ENCODE results near the gene TRIM36.

The TRIM36 gene

GRCh38 chr5:115168829-115169486 lies 750 bp downstream of the TRIM36 start:
- in situ Hi-C loops (cut with MboI; ENCODE audit: low sequenced_read_pairs) = no loop called here

GRCh38 chr5:115166744-115167393 lies 2.8 kb downstream of the TRIM36 start:
- in situ Hi-C loops (cut with MboI; ENCODE audit: low sequenced_read_pairs) = no loop called here

DNA sequence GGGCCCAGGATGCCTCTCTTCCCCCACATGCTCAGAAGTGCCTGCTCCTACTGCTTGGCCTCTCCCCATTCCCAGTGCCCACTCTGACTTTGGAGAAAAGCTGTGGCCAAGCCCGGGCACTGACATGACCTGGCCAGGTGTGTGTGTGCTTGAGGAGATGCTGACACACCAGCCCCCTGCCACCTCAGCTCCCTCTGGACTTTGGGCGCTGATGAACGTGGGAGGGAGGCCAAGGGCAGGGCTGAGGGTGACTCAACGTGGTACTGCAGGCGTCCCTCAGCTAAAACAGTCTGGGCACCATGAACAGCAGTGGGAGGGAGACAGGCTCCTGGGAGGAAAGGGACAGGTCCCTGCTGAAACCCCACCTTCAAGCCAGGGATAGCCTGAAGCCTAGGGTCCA lies 3.9 kb downstream of the TRIM36 start:
- in situ Hi-C loops (cut with MboI; ENCODE audit: low sequenced_read_pairs) = no loop called here

- in situ Hi-C loops (cut with MboI; ENCODE audit: low sequenced_read_pairs) = no loop called here
Measured at GRCh38 chr5:115160975-115161475, 8.7 kb downstream of the TRIM36 start.

- in situ Hi-C loops (cut with MboI; ENCODE audit: low sequenced_read_pairs) = no loop called here
Measured at GRCh38 chr5:115151208-115151805, 18.4 kb downstream of the TRIM36 start.

- in situ Hi-C loops (cut with MboI; ENCODE audit: low sequenced_read_pairs) = no loop called here
Measured at GRCh38 chr5:115150512-115150911, 19.2 kb downstream of the TRIM36 start.

- in situ Hi-C loops (cut with MboI; ENCODE audit: low sequenced_read_pairs) = no loop called here
Measured at GRCh38 chr5:115147052-115147451, 22.7 kb downstream of the TRIM36 start.

GRCh38 chr5:115136294-115136693 lies 33.4 kb downstream of the TRIM36 start:
- in situ Hi-C loops (cut with MboI; ENCODE audit: low sequenced_read_pairs) = no loop called here

DNA sequence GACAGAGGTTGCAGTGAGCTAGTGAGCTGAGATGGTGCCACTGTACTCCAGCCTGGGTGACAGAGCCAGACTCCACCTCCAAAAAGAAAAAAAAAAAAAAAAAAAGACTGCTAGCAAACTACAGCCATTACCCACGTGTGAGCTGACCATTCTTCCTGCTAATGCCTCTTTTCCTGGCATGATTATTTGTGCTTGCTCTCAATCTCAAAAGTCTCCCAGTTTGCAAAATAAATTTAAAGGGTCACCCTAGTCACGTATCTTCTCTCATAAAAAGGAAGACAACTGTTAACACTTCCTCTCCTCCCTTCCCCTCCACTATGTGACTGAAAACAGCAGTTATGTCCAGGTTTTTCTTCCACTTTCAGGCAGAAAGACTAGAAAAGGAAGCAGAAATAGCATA lies 37.2 kb downstream of the TRIM36 start:
- in situ Hi-C loops (cut with MboI; ENCODE audit: low sequenced_read_pairs) = no loop called here

GRCh38 chr5:115126303-115126702 lies 43.4 kb downstream of the TRIM36 start:
- in situ Hi-C loops (cut with MboI; ENCODE audit: low sequenced_read_pairs) = no loop called here

DNA sequence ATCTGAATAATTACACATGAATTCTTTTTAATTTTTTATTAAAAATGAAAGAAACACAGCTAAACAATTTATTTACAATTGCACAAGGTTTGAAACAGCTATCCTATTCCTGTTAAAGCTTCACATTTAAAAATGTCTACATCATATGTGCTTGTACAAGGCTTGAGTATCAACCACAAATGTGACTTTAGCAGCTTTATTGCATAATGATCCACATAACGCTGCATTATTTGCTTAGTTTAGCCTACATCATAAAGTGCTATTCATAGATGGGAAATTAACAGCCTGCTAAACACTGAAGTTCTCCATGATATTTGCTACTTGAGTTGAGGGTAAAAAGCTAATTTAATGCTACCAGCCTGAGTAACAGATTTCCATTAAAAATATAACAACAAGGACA lies 45.0 kb downstream of the TRIM36 start:
- in situ Hi-C loops (cut with MboI; ENCODE audit: low sequenced_read_pairs) = no loop called here

GRCh38 chr5:115116001-115116400 lies 53.7 kb downstream of the TRIM36 start:
- in situ Hi-C loops (cut with MboI; ENCODE audit: low sequenced_read_pairs) = no loop called here

DNA sequence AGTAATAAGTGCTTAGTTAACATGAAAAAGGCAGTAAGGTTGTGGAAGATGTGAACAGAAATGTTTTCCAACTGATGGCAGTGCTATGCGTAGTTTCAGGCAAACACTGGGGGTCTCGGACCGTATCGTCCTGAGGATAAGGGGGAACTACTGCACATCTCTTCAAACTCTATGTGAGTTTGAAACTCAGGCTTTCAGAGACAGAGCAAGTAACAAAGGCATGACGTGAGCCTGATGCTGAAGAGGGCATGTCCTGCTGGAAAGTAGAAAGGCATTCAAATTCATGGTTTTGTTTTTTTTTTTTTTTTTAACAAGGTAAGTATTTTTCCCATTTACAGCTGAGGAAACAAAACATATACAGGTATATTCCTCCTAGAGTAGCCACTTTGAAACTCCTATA lies 59.9 kb downstream of the TRIM36 start:
- in situ Hi-C loops (cut with MboI; ENCODE audit: low sequenced_read_pairs) = no loop called here

DNA sequence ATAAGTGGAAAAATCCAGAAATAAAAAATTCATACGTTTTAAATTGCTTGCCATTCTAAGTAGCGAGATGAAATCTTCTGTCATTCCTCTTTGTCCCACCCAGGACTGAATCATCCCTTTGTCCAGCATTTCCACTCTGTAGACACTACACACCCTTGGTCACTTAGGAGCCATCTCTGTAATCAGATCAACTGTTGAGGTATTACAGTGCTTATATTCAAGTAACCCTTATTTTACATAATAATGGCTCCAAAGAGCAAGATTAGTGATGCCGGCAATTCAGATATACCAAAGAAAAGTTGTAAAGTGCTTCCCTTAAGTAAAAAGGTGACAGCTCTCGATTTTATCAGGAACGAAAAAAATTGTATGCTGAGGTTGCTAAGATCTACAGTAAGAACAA lies 60.4 kb downstream of the TRIM36 start:
- in situ Hi-C loops (cut with MboI; ENCODE audit: low sequenced_read_pairs) = no loop called here

DNA sequence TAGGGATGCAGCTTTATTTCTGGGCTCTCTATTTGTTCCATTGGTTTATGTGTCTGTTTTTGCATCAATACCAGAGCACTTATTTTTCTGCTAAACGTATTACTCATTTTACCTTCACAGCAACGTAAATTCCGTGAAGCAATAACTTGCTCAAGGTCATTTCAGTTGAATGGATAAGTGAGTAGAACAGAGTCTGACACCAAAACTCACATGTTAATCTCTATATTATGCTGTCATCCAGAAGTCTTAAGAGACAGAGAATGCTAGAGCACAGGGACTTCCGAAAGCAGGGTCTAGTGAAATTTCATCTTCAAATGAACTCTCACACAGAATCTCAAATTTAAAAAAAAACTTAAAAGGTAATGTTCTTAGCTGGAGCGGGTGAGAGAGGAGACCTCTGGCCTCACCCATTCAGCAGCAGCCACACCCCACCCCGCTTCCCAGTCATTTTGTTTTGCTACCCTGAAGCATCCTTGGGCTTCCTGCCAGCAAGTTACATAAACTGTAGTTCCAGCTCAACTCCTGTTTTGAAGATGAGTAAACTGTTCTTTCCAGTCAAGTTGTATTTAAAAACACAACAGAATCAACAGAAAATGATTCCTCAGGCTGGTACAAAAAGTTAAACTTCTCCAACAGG lies 69.3 kb downstream of the TRIM36 start:
- in situ Hi-C loops (cut with MboI; ENCODE audit: low sequenced_read_pairs) = no loop called here

- in situ Hi-C loops (cut with MboI; ENCODE audit: low sequenced_read_pairs) = no loop called here
Measured at GRCh38 chr5:115098041-115098702, 71.5 kb downstream of the TRIM36 start.

DNA sequence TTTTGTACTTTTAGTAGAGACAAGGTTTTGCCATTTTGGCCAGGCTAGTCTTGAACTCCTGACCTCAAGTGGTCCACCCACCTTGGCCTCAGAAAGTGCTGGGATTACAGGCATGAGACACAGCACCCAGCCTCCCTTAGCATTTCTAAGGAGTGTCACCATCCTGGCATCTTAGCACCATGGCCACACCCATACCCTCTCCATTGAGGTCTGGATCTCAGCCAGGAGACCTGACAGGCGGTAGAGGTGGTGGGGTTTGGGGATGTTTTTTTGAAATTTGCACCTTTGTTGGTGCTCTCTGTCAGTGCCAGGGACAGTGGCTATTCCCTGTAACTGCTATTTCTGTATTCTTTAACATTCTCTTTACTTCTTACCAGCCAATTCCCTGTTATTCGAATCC lies 72.5 kb downstream of the TRIM36 start:
- in situ Hi-C loops (cut with MboI; ENCODE audit: low sequenced_read_pairs) = no loop called here

- in situ Hi-C loops (cut with MboI; ENCODE audit: low sequenced_read_pairs) = no loop called here
Measured at GRCh38 chr5:115096034-115096769, 73.5 kb downstream of the TRIM36 start.

- in situ Hi-C loops (cut with MboI; ENCODE audit: low sequenced_read_pairs) = no loop called here
Measured at GRCh38 chr5:115087951-115088350, 81.8 kb downstream of the TRIM36 start.

- in situ Hi-C loops (cut with MboI; ENCODE audit: low sequenced_read_pairs) = no loop called here
Measured at GRCh38 chr5:115086473-115086872, 83.2 kb downstream of the TRIM36 start.
